Stimulated activated CD8-positive, alpha-beta memory T cell treated with anti-CD3 and anti-CD28 coated beads, Interleukin-7, amount 100 ng/mL, for 1 hour (primary cell): ENCODE data around the gene SLC35F1.

ENCODE experiments used
- DNase-seq, 2 donors: peaks; one replicate each; pipeline ENCODE4 v3.0.0-alpha.2; 2020; ENCODE audit warnings: low read depth in 2 of 2

The SLC35F1 gene

DNA sequence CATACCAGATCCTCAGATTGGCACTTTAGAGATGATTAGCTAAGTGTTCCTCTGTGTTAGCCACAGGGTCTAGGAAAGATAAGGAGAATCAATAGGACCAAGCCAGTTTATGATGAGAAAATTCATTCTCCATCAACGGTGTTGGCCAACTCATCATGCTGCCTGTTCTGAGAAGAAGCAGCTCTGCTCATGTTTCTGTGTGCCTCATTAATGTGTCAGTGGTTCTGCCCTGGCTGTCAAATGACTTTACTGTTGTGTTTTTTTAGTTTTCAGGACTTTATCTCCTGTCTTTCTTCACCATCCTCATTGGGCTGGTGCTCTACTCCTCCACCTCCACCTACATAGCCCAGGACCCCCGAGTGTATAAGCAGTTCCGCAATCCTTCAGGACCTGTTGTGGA is 406.7 kb downstream of the SLC35F1 start:
- no peak for DNase-seq

DNA sequence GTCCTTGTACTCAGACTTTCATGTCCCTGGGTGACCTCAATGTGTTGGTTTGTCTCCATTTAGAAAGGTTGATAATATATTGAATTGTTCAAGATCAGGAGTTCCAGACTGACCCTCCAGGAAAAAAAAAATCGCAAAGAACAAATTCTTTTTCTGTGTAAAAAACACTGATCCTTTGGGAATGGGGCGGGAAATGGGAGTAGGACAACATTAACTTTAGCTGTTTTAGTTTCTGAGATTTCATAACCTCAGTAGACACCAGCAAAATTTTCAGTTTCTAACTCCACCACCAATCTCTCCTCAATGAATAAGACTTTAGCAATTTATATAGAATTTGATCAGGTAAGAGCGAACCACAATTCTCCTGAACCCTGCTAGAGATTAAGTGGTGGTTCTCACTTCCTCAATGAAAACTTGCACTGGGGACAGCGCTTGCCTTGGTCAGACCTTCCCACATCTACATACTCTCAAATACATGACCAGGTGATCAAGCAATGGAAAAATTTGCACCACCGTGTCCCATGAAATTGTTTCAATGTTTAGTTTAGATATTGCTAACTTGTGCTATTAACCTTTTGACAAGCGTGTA is 409.8 kb downstream of the SLC35F1 start:
- DNase-seq = no peak

DNA sequence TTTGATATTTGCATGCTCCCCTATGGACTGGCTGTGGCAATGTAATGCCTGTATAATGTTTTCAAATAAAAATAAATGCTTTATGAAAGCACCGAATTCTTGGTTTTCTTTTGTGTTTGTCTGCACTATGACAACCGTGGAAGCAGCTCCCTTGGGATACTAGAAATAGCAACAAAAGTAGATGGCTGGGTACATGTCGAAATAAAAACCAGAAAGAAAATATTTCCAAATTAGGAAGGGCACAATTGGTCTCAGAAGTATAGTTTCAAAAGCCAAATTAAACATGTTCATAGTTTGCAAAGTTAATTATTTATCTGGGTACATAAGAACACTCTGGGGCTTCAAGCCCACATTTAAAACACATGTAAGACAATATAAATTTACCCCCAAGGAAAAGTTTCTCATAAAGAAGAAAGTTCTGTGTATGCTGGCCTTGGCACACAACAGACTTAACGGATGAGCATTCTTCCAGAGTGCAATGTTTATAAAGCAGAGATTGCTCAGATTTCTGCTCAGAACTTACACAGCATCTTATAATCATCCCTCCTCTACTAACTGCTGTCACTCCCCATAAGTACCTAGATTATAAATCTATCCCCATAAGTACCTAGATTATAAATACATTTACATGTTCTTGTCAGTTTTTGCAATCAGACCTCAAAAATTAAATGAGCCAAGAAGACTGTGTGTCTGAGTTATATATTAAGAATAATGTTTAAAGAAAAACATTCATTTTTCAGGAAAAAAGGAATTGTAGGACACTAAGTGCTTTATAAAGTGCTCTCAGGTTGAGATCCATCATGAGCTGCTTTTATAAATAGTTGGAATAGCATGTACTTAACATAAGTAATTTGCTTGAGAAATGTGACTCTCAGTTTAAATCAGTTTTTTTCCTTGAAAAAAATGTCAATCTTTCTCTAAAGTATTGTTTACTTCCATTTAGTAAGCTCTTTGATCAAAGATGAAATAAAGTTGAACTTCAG is 410.8 kb downstream of the SLC35F1 start:
- DNase-seq = no peak

DNA sequence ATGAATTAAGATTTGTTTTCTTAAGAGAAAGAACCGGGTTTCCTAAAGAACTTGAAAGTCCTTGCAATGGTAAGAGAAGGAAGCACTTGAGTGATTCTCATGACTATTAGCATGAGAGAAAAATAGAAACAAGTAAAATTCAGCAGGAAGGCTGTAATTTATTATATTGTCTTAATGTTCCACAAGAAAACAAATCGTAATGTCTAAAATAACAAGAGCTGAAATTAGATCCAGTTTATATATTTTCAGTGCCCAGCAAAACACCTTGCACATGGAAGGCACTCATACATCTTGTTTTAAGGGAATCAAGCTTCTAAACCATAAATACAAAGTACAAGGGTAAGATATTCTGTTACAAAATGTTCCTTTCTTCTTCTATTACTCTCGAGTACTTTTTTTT is 411.6 kb downstream of the SLC35F1 start:
- DNase-seq = no peak

DNA sequence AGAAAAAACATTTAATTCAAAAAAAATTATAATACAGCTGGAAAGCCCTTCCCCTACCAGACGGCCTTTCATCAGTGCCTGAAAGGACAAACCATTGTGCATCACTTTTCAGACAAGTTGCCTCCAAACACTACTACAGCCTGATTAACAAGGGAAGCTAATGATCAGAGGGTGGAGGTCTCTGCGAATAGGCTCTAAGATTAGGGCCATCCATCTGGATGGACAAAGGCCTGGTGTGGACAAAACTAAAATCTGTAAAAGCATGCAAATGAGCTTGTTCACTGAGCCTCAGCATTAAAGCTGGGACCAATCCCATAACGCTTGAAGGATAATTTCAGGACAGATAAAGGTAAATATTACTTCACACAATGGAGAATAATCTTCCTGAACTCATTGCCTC is 412.4 kb downstream of the SLC35F1 start:
- DNase-seq = no peak

DNA sequence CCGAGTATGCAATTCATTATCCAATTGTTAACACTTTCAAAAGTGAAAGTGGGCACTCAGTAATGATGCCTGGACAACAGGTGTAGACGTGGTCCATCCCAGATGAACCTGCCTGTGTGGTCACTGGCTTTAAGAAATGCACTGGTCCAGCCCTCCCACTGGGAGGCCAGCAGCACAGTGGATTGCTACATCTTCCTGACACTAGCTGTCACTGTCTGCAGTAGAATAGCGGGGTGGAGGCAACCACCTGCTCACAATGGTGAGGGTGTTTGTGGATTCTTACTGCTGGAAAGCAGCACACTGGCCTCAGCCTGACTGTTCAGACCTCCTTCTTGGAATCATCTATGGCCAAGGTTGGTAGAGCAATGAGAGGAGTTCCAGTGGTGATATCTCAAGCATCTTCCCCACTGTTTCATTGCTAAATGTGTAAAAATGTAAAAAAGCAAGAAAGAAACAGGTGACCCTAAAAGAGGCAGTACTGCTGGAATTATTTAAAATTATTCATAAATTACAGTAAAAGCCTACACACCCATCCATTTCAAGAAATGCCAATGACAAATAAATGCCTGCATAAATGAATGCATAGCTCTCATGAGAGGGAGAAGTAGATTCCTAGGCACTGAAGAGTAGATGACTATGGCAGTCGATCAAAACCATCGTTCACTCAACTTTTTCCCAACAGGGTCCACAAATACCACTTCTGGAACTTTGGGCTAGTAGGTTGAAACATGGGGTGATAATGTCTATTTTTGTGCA is 413.0 kb downstream of the SLC35F1 start:
- DNase-seq = no peak

DNA sequence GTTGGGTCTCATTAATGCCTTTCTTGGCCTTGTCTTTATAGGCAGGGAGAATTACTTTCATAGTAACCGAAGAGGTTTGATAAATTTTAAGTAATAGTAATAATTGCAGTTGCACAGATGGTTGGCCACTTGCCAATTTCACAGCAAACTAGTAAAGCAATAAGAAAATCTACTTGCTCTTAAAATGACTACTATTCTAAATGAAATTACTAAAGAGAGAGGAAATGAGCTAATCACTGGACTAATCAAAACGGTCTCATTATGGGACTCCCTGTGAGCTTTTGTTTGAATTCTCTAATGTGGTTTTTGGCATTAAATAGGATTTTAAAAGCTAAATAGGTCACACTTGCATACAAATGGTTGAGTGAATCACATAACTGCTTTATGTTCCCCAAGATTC is 413.6 kb downstream of the SLC35F1 start:
- no peak for DNase-seq

DNA sequence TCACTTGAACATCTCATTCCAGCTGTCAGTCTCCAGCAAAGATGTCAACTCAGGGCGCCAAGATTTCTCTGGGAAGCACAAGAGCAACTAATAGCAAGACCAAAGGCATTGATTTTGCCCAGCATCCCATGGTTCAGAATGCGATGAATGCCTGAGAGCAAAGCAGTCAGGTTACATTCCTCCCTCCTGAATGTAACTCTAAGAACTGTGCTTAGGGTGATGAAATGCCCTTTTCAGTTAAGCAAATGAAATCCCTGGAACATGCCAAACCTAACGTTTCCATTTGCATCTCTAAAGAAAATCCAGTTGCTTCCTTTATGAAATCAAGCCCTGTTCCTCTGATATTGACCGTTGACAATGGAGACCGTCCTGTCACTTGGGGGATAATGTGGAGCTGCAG is 417.1 kb downstream of the SLC35F1 start:
- no peak for DNase-seq

DNA sequence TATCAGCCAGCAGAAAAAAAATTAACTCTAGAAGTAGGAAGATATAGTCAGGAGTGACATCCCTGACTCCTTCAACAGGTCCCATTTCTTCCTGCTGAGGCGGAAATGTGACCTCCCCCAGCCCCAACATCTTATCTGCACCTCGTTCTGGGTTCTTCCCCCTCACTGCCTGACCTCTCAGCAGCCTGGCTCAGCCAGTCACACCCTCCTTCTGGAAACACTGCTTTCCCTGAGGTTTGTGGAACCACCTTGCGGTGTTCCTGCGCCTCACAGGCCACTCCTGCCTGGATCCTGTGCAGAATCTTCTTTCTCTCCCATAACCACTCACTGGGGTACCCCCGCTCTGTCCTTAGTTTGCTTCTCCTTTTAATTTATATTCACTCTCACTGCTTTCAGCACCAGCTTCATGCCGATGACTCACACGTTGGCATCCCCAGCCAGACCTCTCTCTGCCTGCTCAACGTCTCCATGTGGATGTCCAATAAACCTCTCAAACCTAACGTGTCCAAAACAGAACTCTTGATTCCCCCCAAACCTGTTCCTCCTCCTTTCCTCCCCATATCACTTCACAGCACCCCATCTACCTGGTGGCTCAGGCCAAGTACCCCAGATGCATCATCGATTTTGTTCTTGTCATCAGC is 418.3 kb downstream of the SLC35F1 start:
- no peak for DNase-seq

DNA sequence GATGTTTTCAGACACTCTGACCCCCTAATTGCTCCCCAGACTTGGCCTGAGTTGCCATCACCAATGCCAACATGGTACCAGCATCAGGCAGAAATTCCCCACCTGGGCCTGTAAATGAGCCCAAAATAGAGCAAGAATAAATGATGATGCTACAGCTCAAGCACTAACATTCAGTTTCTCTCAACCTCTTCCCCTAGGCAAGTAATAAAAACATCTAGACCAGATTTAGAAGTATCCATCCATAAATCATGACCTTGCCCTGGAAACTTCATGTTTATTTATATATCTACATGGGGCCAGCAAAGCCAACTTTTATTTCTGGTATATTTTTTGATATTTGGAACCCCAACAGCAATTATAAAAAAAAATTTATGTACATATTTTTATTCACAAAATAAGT is 419.6 kb downstream of the SLC35F1 start:
- DNase-seq = no peak

DNA sequence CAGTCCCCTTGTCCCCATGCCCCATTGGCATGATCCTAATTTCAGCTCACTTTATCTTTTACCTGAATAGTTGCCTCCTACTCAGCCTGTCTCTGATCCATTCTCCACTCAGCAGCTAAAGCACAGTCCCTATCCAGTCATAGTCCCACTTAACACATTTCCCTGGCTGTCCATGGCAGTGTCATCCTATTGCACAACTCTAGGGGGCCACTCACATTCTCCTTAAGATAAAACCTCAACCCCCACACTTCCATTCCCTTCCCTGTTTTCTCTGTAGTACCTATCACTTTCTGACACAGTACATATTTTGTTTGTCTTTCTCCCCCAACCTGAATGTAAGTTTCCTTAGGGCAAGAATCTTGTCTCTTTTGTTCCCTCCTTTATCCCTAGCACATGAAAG is 420.2 kb downstream of the SLC35F1 start:
- no peak for DNase-seq

DNA sequence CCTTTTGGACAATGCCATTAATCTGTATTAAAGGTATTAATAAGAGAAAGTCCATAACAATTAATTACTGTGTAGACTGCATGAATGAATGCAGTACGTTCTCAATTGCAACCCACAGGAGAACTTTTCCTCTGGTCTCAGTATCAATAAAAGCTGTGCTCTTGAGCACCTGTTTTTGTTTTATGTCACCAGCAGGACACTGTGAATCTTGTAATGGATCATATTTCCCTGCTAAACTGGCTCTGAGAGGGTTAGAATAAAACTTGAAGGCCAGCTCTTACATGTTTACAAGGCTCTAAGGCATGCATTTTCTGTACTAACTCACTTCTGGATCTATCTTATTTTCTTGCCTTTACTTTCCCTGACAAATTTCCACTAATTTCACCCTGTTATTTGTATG is 426.7 kb downstream of the SLC35F1 start:
- no peak for DNase-seq

DNA sequence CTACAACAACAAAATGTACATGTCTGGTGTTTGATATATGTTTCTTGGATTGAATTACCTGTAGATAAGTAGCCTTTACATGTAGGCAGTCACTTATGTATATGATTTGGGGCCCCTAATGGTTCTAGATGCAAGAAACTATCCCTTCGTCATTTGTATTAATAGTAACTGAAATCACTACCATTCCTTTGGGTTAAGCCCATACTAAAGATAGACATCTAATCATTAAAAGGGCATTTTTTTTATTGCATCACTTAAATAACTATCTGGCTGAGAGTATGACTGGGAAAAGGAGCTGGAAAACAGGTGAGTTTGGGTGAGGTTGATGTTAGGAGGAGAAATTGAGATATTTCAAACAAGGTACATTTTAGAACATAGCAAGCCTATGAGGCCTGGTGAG is 427.6 kb downstream of the SLC35F1 start:
- DNase-seq = no peak

DNA sequence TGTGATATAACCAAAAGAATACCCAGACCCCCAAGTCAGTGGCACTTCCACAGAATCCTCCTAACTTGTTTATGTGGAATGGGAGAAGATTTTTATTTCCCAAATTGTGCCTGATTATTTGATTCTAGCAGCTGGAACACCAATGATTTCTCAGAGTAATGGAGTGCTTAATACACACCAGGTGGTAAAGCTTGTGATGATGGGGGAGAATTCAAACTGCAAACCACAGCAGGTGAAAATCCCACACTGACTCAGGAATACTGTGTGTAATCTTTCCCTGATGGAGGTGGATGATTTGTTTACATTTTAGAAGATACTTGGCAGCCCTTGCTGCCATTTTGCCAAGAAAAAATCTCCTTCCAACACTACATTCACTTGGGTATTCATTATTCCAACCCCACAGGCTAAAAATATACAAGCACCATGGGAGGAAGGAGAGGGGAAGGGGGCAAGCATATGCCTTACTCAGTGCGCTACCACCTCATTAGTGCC is 428.3 kb downstream of the SLC35F1 start:
- DNase-seq = no peak

DNA sequence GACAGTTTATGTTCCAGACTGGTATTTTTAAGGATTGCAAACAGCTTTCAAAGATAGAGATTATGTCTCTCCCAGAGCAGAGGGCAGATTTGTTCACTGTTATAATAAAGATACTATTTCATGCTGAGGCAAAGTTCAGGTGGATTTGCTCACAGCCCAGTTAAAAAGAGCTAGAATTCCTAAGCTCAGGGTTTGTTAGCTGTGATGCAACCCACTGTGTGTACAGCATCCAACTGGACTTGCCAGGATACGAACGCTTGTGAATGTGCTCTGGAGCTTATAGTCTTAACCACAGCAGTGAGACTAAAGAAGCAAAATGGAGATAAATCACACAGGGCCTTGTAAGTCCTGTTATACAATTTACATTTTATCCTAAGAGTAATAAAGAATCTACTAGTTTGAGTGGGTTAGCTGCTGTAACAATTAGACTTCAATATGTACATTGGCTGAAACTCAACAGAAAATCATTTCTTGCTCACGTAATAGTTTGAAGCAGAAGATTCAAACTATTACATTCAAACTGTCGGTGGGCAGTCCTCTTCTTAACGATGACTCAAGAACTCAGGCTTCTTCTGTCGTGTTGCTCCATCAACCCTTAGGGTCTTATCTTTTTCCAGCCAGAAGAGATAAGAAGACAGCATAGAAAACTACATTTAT is 437.1 kb downstream of the SLC35F1 start:
- DNase-seq = no peak

DNA sequence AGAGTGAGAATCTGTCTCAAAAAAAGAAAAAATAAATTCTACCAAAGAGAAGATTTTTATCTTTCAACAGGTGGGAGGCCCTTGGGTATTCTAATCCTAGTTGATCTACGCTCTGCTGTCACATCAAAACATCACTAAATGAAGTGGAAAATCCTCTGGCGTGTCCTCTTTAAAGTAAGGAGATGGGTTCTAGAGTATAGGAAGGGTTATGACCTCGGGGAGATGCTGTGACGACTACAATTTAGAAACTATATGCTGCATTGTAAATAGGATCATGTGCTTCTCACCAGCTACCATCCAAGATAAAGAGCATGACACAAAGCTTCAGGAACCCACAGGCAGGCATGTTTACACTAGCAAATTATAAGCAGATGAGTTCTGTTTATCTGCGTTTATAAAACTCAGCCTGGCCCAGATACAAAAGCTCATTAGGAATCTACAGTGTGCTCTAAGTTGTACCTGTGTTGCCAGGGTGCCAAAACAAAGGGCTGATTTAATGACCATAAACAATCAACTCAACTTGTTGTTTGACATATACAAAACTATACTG is 443.9 kb downstream of the SLC35F1 start:
- DNase-seq = no peak

DNA sequence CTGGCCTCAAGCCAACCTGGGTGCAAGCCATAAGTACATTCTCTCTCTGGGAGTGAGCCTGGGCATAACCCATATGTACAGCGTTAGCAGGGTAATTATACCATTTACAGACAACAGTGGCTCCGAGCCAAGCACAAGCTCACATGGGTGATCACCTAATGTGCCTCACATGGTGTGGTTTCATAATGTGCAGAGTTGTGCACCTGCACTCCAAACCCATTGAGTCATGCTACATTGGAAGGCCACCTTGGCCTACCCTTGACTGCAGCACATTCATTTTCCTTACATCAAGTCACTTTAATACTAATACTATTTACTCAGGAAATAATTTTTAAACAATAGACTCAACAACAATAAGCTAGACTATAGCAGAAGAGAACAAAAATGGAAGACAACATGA is 446.5 kb downstream of the SLC35F1 start:
- DNase-seq = no peak

DNA sequence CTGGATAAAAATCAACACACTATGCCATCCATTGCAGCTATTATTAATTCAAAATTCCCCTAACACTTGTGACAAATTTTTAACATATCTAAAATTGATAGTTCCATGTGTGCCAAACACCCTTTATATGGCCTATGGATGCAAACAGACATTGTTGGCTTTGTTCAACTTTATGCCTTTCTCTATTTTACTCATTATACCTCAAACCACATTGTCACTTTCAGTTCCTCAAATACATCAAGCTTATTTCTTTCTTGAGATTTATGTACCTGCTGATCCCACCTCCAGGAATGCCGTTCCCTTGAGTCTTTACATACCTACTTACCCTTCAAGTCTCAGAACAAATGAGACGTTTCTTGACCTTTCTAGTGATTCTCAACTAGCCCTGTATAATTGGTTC is 447.6 kb downstream of the SLC35F1 start:
- DNase-seq = no peak

DNA sequence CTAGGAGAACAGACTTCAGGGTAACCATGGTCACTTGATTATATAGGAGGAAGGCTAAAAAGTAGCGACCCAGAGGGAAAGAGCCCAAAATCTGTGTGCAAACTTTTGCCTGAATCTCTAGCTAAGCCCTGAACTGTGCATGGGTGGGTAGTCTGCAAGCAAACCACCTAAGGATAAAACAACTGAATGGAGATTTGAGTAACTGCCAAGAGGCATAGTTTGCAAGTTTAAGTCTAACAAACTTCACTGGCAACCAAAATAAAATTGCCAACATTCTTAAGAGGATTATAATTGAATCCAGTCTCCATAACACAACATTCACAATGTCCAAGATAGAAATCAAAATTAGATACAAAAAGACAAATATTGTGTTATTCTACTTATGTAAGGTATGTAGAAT is 449.0 kb downstream of the SLC35F1 start:
- DNase-seq = no peak

DNA sequence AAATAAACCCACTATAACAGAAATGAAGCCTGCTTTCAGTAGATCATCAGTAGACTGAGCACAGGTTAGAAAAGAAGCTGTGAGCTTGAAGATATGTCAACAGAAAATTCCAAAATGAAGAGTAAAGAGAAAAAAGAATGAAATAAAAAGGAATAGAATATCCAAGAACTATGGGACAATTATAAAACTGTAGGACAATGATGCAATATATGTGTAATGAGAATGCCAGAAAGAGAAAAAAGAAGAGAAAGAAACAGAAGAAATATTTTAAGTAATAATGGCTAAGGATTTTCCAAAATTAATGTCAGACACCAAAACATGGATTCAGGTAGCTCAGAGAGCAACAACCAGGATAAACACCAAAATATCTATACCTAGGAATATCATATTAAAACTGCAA is 449.6 kb downstream of the SLC35F1 start:
- no peak for DNase-seq
